Aorta (tissue), 5 donors: Measurements from ENCODE around the gene OR6K3. TPM values are rescaled to one million over a fixed set of nuclear protein-coding genes. Genes with fewer than 3 reads are reported as not detected.

Experiments used
- ATAC-seq: fragments of 200-7000 bp; cut with Tn5 transposase; one replicate; pipeline ENCODE4 v1.9.1; 2022; ENCODE audit warnings: moderate library complexity; ENCODE audit not compliant: low FRiP score
- DNase-seq, 2 donors: peaks; one replicate each; pipeline ENCODE4 v3.0.0-alpha.2; 2020
- H3K27ac ChIP-seq, 2 donors: one replicate each; pipeline ENCODE4 v1.5.1; 2013; ENCODE audit warnings: low read length in 2 of 2, mild to moderate bottlenecking in 2 of 2, moderate library complexity in 2 of 2, control low read depth in 1 of 2, inconsistent platforms in 1 of 2, low read depth in 1 of 2
- H3K27me3 ChIP-seq, 2 donors: one replicate each; pipeline ENCODE4 v1.6.1; 2013; ENCODE audit warnings: control low read depth in 1 of 2, low read length in 1 of 2, mild to moderate bottlenecking in 1 of 2, moderate library complexity in 1 of 2; ENCODE audit not compliant: insufficient read depth in 2 of 2, control insufficient read depth in 1 of 2
- H3K36me3 ChIP-seq, 2 donors: one replicate each; pipeline ENCODE4 v1.6.1; 2013; ENCODE audit warnings: control low read depth in 1 of 2, low read length in 1 of 2, mild to moderate bottlenecking in 1 of 2; ENCODE audit not compliant: insufficient read depth in 2 of 2, control insufficient read depth in 1 of 2
- H3K4me1 ChIP-seq, 2 donors: one replicate each; pipeline ENCODE4 v1.6.1; 2013; ENCODE audit warnings: low read length in 2 of 2, control low read depth in 1 of 2, mild to moderate bottlenecking in 1 of 2, moderate library complexity in 1 of 2; ENCODE audit not compliant: insufficient read depth in 2 of 2, control insufficient read depth in 1 of 2
- H3K4me3 ChIP-seq, 2 donors: one replicate each; pipeline ENCODE4 v1.5.1; 2013; ENCODE audit warnings: low read length in 2 of 2, control low read depth in 1 of 2, mild to moderate bottlenecking in 1 of 2
- H3K9me3 ChIP-seq: one replicate; pipeline ENCODE4 v1.6.1; 2013; ENCODE audit warnings: mild to moderate bottlenecking, low read length; ENCODE audit not compliant: control insufficient read depth
- WGBS, 2 donors: extraction: QIAGEN DNeasy Blood & Tissue Kit; methylation state at CpG; one replicate each; pipeline ENCODE4 v1.1.7; 2013; 5-methylcytosine and 5-hydroxymethylcytosine counted together
- intact Hi-C, 2 donors: fragments of 100-400 bp; cut with DNase I; formaldehyde crosslinking; loops; one replicate each; pipeline versions ENCODE4 v1.14.2 to v1.15.0; 2022
- polyA plus RNA-seq, 2 donors: library from polyadenylated mRNA; stranded (reverse); fragments of 200-250 nt; gene quantifications; one replicate each; pipeline ENCODE4 v1.2.3, GENCODE V29; 2013
- total RNA-seq, 2 donors: library from RNA; stranded (reverse); fragmentation: NEBNext Ultra II Directional; extraction: Animal tissue kit (Norgen Biotek cat#: 25700); gene quantifications; one replicate each; pipeline ENCODE4 v1.2.1, GENCODE V29; 2021
- donor health status: healthy with polysubstance abuse.
- donor health status: Bipolar disorder and iron deficiency.
- donor health status: DM: no; HTN: no; CAD: no.
- donor health status: DM: no; HTN: no; CAD: no.
- donor health status: DM: yes; HTN: yes; CAD: no.

Gene OR6K3
- total and polyA plus RNA-seq, 4 donors: not detected

DNA sequence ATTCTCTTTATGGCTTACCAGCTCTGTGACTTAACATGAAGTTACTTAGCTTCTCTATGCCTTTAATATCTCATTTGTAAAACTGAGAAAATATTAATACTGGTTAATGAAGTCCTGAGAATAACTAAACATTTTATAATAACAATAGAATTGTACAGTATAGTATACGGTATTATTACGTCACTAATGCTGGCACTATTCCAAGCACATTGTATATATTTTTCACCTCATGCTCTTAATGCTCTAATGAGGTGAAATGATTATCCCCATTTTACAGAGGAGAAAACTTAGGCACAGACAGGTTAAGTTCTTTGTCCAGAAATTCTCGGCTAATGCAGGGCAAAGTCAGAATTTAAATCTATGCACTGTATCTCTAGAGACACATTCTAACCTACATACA, 856 bp downstream of the OR6K3 start:
- 59% methylated on average over 3 of the region's 3 CpGs for WGBS, 2 donors
- H3K4me1 ChIP-seq: no peaks in the 10 kb centered on the region
- ATAC-seq: no peak
- no peaks in the 10 kb centered on the region for H3K36me3 ChIP-seq
- no peaks in the 10 kb centered on the region for H3K9me3 ChIP-seq
- DNase-seq: no peak
- H3K27me3 ChIP-seq: no peaks in the 10 kb centered on the region
- H3K27ac ChIP-seq: no peak overlapping the region
- intact Hi-C loops: no loop called here
- H3K4me3 ChIP-seq: no peak overlapping the region

- Histone ChIP-seq H3K4me1 (no peaks in the 10 kb centered on the region), H3K27ac (no peak overlapping the region), H3K9me3 (no peaks in the 10 kb centered on the region), H3K27me3 (peaks cover 0 to 1% of the 10 kb centered on the region in 2 donors), H3K36me3 (no peaks in the 10 kb centered on the region), H3K4me3 (no peak overlapping the region)
- intact Hi-C loops: no loop called here
- ATAC-seq (no peak), DNase-seq (no peak)
- WGBS, 2 donors: 78 to 80% methylated on average over 6 of the region's 6 CpGs
These were observed 3.2 kb downstream of the OR6K3 start for GRCh38 chr1:158717344-158717743.

- 79 to 83% methylated on average over 1 of the region's 1 CpG for WGBS, 2 donors
- ATAC-seq: no peak
- no peak for DNase-seq
- H3K4me1 ChIP-seq: no peaks in the 10 kb centered on the region
- H3K9me3 ChIP-seq: no peaks in the 10 kb centered on the region
- H3K27ac ChIP-seq: no peak overlapping the region
- no peaks in the 10 kb centered on the region for H3K36me3 ChIP-seq
- peaks cover 0 to 1% of the 10 kb centered on the region in 2 donors for H3K27me3 ChIP-seq
- no peak overlapping the region for H3K4me3 ChIP-seq
- intact Hi-C loops: no loop called here
These were observed 4.2 kb downstream of the OR6K3 start for GRCh38 chr1:158716335-158716734.

- H3K36me3 ChIP-seq: no peaks in the 10 kb centered on the region
- H3K9me3 ChIP-seq: no peaks in the 10 kb centered on the region
- no peak for DNase-seq
- no peak overlapping the region for H3K27ac ChIP-seq
- no peaks in the 10 kb centered on the region for H3K4me1 ChIP-seq
- H3K27me3 ChIP-seq: peaks cover 0 to 1% of the 10 kb centered on the region in 2 donors
- 26 to 32% methylated on average over 1 of the region's 1 CpG for WGBS, 2 donors
- no peak overlapping the region for H3K4me3 ChIP-seq
- intact Hi-C loops: no loop called here
- ATAC-seq: no peak
These were observed 5.8 kb downstream of the OR6K3 start for GRCh38 chr1:158714754-158715153.

GRCh38 chr1:158711098-158711497, 9.4 kb downstream of the OR6K3 start:
- DNase-seq (no peak), ATAC-seq (no peak)
- H3K9me3 ChIP-seq: no peaks in the 10 kb centered on the region
- no peaks in the 10 kb centered on the region for H3K4me1 ChIP-seq
- peaks cover 0 to 1% of the 10 kb centered on the region in 2 donors for H3K27me3 ChIP-seq
- H3K27ac ChIP-seq: no peak overlapping the region
- H3K4me3 ChIP-seq: no peak overlapping the region
- no peaks in the 10 kb centered on the region for H3K36me3 ChIP-seq
- 53 to 58% methylated on average over 4 of the region's 4 CpGs for WGBS, 2 donors
- intact Hi-C loops: no loop called here

DNA sequence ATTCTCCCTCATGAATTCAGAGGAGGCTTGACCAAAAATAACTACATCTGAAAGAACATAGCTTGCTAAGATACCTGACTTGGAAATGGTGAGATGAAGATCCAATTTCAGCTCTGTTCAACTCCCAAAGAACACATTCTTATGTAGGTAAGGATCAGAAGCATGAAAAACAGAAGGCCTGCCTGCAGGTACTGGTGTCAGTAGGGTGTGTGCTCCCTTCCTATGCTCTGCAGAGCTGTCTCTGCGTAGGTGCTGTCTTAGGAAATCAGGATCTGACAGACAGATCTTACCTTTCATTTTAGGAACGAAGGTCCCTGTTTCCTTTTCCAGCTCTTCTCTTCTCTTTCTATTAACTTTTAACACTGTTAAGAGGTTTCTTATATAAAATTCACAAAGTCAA, 14.4 kb downstream of the OR6K3 start:
- Histone ChIP-seq H3K27ac (no peak overlapping the region), H3K4me3 (no peak overlapping the region), H3K36me3 (no peaks in the 10 kb centered on the region), H3K4me1 (no peaks in the 10 kb centered on the region), H3K27me3 (no peaks in the 10 kb centered on the region), H3K9me3 (no peaks in the 10 kb centered on the region)
- WGBS, 2 donors: 62 to 72% methylated on average over 2 of the region's 2 CpGs
- intact Hi-C loops: no loop called here
- DNase-seq (no peak), ATAC-seq (no peak)

- intact Hi-C loops: no loop called here
- no peaks in the 10 kb centered on the region for H3K36me3 ChIP-seq
- 82 to 88% methylated on average over 4 of the region's 4 CpGs for WGBS, 2 donors
These were observed 20.0 kb downstream of the OR6K3 start, which contains the start of gene OR6K2 for GRCh38 chr1:158700552-158700951. Gene OR6K2, minus strand, starts transcription at chr1:158700652. Its CDS starts 0 bp downstream, at chr1:158700652.

GRCh38 chr1:158694596-158694995, 25.9 kb downstream of the OR6K3 start:
- intact Hi-C loops: no loop called here
- no peak for ATAC-seq

More at GRCh38 chr1:158700552-158700951, 20.0 kb downstream of the OR6K3 start, which contains the start of gene OR6K2:
- no peaks in the 10 kb centered on the region for H3K4me1 ChIP-seq
- no peaks in the 10 kb centered on the region for H3K27me3 ChIP-seq
- DNase-seq (no peak), ATAC-seq (no peak)
- H3K9me3 ChIP-seq: no peaks in the 10 kb centered on the region
- no peak within 1 kb of the TSS for H3K27ac ChIP-seq
- H3K4me3 ChIP-seq: no peak within 1 kb of the TSS

GRCh38 chr1:158692356-158692755, 28.2 kb downstream of the OR6K3 start:
- H3K27me3 ChIP-seq: no peaks in the 10 kb centered on the region
- no peak overlapping the region for H3K27ac ChIP-seq
- H3K4me1 ChIP-seq: no peaks in the 10 kb centered on the region
- ATAC-seq (no peak), DNase-seq (no peak)
- no peaks in the 10 kb centered on the region for H3K36me3 ChIP-seq
- H3K4me3 ChIP-seq: no peak overlapping the region
- intact Hi-C loops: no loop called here
- H3K9me3 ChIP-seq: no peaks in the 10 kb centered on the region

More at GRCh38 chr1:158694596-158694995, 25.9 kb downstream of the OR6K3 start:
- Histone ChIP-seq H3K9me3 (no peaks in the 10 kb centered on the region), H3K27ac (no peak overlapping the region), H3K27me3 (no peaks in the 10 kb centered on the region), H3K36me3 (no peaks in the 10 kb centered on the region), H3K4me3 (no peak overlapping the region), H3K4me1 (no peaks in the 10 kb centered on the region)
- WGBS, 2 donors: 74 to 76% methylated on average over 2 of the region's 2 CpGs
- DNase-seq: no peak
